GM18873 (cell line): ENCODE data around the gene NOVA2.

Experiments used
- ATAC-seq: cut with Tn5 transposase; IDR thresholded peaks from one replicate; pipeline ENCODE4 v1.9.1; 2021; ENCODE audit warnings: mild to moderate bottlenecking, moderate library complexity, moderate number of reproducible peaks; ENCODE audit not compliant: unreplicated experiment, low FRiP score

Gene NOVA2

DNA sequence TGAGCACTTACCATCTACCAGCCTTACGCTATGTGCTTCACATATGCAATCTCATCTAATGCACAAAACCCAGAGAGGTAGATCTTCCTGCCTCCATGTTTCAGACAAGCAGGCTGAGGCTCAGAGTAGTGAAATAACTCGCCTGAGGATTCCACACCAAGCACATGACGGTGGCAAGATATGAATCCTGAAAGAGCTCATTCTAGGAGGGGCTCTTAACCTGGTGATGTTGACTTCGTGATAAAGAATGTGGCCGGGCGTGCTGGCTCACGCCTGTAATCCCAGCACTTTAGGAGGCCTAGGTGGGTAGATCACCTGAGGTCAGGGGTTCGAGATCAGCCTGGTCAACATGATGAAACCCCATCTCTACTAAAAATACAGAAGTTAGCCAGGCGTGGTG is 5.0 kb downstream of the NOVA2 start:
- no peak for ATAC-seq

DNA sequence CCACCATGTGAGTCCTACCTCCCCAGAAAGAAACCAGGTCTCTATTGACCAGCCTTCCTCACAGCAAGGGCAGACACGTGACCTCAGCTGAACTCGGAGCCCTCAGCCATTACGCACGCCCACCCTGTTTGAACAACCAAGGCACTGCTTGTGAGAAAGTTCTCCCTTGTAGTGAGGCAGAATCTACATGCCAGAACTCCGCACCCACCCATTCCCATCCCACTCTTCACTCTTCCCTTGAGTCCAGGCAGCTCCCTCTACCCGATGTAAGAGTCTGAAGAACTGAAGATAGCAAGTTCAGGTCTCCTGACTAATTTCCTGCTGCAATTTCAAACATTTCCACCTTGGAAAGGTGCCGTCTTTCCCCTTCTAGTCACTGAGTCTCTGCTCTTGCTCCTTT is 6.4 kb downstream of the NOVA2 start:
- no peak for ATAC-seq

DNA sequence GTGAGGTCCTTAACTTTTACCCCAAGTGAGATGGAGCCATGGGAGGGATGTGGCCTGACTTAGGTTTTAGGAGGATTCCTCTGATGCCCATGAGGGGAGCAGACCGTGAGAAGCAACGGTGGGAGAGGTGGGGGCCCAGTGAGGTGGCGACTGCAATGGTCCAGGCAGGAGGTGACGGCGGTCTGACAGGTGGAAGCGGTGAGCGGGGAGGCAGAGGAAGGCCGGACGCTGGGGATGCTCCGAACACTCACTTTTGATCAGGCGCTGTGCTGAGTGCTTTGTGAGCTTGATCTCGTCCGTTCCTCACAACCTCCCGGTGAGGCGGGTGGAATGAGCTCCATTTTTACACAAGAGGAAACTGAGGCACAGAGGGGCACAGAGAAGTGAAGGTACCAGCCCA is 11.6 kb downstream of the NOVA2 start:
- no peak for ATAC-seq

DNA sequence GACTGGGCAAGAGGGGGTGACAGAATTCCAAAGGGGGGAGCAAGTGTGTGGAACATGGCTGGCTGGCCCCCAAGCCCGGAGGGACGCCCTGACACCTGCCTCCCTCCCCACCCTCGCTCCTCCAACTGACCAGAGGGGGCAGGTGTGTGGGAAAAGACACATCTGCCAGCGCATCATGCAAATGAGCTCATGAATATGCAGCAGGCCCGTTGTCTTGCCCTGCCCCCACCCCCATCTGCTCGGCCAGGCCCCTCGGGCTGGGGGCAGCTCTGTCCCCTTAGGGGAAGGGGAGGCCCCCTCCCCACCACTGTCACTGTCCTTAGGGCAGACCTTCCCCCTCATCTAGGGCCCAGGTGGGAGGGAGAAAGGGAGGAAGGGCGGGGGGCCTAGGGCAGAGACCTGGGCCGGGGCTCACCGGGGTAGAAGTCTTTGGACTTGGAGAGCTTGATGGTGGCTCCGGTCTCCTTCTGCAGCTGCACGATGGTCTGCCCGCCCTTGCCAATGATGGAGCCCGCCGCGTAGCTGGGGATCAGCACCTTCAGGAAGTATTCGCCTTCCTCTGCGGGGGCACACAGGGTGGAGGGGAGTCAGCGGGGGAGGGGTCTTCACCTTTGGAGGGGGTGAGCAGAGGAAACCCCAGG is 12.9 kb downstream of the NOVA2 start:
- ATAC-seq: no peak

DNA sequence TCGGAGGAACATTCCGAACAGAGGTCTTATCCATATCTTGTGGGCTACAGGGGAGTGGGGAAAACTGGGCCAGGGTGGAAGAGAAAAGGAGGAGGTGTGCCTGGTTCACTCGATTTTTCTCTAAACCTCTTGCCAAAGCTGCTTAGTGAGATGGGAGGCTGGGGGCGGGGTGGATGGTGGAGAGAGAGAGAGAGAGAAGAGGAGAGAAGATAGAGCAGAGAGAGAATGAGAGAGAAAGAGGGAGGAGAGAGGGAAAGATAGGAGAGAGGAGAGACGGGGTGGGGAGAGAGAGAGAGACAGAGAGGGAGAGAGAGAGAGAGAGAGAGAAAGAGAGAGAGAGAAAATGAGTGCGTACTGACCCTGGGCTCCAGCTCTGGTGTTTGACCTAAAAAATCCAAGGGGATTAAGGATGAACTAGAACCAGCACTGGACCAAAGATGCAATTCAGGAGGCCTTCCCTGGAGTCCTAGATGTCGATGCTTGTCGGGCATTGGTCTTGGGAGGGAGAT is 14.1 kb downstream of the NOVA2 start:
- ATAC-seq: no peak

DNA sequence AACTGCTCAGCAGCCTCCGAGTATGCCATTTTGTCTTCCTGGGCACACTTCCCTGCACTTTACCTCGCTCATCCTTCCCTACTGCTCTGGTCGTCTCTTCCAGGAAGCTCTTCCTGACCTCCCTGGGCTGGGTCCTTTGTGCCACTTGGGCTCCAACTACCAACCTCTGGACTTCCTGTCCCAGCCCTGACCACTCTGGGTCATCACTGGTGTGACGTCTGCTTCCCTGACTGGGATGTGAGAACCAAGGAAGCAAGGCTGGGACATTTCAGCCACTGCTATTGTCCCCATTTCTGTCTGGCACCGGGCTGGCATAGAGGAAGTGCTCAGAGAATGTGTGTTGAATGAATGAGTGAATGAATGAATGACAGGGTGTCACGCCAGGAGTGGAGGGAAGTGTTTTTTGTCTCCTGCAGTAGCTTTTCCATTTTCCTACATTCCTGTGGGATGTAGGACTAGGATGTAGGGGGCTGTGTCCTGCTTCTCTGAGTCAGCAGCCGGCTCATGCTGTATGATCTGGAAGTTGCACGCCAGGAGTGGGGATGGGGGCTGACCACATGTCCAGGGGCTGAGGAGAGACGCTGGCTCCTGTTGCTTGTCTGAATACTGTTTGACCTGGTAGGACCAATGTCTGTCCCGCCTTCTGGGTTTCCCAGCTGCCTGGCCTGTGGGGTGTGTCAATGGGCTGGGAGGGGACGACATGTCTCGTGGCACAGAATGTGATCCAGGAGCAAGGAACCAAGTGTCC is 14.7 kb downstream of the NOVA2 start:
- ATAC-seq: no peak

DNA sequence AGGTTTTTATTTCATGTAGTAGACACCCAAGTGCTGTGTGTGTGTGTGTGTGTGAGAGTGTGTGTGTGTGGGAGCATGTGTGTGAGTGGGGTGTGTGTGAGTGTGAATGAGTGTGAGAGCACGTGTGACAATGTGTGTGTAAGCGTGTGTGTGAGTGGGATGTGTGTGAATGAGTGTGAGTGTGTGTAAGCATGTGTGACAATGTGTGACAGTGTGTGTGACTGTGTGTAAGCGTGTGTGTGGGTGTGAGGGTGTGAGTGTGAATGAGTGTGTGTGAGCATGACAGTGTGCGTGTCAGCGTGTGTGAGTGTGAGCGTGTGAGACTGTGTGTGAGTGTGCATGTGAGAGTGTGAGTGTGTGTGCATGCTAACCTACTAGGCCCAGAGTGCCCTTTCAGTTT is 15.3 kb downstream of the NOVA2 start:
- ATAC-seq: no peak

DNA sequence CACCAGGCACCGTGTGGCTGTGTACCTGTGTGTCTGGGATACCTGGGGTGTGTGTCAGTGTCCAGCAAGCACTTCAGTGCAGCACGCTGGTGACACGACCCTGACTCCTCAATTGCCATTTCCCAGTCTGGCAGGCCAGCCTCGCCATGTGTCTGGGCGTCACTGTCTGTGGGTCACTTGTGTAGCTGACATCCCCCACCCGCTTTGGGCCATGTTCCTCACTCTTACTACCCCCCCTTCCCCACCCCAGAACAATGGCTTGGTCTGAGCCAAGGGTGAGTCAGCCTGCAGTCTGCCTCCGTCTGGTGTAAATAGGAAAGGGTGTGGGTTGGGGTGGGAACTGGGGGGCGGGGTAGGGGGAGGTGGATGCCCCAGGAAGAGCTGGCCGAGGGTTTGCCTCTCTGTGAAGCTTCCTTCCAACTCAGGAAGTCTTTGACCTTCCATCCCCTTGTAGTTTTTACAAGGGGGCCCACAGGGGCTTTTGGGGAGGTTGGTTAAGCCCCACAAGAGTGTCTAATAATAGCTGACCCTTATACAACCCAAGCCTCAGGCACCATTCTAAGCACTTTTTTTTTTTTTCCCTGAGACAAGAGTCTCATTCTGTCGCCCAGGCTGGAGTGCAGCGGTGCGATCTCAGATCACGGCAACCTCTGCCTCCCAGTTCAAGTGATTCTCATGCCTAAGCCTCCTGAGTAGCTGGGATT is 17.6 kb downstream of the NOVA2 start:
- ATAC-seq: no peak

DNA sequence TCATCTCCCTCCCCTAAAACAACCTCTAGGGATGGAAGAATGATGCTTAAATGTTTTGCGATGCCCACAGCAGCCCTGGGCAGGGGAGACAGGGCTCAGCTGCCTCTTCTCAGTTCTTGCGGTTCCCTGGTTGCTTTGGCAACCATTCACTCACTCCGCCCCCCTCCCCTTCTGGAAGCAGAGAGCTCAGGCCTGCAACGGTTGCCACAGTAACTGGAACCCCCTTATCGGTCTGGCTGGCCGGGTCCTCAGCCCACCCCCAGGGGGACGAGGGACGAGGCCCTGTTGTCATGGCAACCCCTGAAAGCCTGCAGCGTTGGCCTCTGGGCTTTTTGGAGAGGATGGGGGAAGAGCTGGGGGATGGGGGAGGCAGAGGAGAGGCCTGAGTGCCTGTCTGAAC is 19.5 kb downstream of the NOVA2 start:
- ATAC-seq: no peak

DNA sequence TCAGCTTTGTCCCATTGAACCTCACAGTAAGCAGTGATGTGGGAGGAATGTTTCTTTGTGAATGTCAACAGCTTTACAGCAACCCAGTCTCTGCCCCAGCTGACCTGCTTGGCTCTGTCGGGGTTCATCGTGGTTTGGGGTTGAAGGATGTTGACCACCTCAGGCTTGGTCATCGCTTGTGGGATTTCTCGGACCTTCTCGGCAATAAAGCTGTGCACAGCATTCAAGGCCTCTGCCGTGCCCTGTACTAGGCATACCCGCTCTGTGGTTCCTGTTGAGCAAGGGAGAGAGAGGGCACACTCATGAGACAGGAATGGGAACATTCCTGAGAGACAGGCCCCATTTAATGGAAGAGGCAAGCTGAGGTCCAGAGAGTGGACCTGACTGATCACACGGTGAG is 20.0 kb downstream of the NOVA2 start:
- no peak for ATAC-seq

DNA sequence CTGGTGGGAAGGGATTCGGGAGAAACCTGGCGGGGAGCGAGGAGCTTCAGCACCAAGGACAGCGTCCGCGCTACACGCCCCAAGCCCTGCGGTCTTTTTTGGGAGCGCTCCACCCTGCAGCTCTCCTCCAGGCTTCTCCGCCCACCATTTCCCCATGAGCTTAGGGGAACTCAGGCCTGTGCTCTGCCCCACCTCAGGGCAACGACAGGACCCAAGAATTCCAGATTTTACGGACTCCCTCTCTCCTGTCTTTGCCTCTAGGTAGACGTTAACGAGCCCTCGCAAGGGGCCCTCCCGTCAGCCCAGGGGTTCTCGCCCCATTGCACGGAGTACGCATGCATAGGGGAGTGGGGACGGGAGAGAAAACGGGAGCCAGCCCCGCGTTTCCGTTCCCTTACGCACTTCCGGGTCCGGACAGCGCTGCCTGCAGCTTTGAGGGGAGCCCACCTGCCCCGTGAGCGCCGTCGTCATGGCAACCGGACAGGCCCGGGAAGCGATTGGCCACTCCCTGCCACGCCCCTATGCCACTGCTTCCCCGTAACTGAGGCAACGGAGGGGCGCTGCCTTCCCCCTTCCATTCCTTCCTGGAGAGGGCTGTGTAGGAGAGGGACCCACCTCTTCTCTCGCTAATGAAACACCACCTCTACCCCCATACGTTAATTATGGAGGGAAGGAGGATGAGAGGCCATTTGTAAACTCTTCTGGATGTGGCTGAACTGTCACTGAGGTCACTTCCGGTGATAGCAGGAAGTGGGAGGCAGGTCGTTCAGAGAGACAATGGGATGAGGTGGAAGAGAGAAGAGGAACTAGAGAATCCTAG is 20.8 kb downstream of the NOVA2 start:
- no peak for ATAC-seq

DNA sequence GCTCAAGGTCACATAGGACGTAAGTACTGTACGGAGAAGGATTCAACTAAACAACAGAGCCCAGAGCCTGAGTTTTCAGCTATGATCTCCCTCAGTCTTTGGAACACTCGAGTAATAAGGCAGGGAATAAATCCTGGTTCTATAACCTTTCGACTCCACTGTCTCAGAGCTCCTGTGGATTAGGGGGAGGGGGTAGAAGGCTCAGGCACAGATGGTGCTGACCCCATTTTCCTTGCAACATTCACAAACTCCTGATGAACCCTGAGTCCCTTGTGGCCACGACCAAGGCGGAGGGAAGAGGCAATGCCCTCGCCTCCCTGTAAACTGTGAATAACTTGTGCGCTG is 21.4 kb downstream of the NOVA2 start:
- no peak for ATAC-seq

DNA sequence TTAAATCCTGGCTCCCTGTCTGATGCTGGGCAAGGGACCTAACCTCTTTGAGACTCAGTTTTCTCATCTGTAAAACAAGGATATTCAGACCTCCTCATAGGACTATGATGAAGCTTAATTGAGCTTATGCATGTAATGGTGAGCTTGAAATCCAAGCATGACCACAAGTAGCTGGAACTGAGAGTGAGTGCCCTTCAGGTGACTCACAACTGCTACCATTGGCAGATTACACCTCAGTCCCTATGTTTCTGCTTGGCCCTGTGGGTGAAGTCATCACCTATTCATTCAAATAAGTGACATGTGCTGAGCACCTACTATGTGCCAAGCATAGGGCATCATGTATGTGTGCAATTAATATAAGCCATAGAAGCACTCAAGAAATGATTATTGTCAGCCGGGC is 25.7 kb downstream of the NOVA2 start:
- no peak for ATAC-seq

DNA sequence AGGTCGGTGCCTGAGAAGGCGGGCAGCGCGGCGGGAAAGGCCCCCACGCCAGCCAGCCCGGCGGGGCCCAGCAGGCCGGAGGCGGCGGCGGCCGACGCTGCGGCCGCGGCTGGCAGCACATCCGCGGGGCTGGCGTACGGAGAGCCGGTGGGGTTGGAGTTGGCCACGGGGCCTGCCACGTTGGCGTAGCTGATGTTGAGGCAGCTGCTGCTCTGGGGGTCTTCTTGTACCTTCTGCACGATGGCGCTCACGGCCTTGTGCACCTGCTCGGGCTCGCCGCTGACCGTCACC is 33.2 kb downstream of the NOVA2 start:
- no peak for ATAC-seq

DNA sequence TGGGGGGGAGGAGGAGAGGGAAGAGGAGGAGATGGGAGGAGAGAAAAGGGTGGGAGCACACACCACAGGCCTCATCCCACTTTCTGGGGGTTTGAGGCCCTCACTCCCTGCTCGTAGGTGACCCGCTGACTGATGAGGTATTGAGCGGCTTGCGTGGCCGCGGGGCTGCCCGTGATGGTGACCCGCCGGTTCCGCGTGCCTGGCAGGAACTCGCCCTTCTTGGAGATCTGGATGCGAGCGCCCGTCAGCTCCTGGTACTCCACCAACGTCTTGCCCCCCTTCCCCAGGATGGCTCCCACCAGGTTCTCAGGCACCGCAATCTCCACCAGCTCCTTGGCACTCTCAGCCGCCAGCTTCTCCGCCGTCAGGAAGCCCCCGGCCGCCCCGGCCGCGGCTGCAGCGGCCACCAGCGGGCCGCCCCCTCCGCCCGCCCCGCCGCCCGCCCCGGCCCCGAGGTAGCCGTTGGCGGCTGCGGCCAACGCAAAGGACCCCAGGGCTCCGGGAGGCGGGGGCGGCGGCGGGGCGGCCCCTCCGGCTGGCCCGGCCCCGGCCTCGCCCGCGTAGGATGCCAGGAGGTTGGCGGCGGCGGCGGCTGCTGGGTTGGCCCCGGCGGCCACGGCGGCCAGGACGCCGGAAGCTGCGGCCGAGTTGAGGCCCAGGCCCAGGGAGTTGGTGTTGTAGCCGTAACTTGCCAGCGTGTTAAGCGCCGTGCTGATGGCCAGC is 33.7 kb downstream of the NOVA2 start:
- no peak for ATAC-seq

DNA sequence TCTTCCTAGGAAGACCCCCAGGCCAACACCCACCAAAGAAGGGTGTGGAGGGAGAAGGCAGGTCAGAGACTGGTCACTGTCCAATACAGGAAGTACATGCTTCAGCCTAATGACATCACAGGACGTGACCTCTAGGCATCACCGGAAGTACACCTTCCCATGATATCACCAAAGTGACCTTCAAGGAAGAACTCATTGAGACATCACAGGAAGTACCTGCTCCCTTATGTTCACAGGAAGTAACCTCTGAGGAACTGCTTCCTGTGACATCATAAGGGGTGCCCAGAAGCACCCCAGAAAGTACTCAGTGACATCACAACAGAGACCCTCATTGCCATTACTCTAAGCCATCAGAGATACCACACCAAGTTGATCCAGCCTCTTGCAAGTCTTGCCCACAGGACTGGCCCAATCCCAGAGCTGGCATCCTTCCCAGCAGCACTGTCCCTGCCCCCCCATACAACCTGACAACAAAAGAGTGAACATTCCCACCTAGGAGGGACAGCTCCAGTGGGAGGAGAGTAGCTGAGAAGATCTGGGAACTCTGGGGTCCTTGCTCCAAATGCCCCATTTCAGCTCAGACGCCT is 34.8 kb downstream of the NOVA2 start:
- no peak for ATAC-seq

DNA sequence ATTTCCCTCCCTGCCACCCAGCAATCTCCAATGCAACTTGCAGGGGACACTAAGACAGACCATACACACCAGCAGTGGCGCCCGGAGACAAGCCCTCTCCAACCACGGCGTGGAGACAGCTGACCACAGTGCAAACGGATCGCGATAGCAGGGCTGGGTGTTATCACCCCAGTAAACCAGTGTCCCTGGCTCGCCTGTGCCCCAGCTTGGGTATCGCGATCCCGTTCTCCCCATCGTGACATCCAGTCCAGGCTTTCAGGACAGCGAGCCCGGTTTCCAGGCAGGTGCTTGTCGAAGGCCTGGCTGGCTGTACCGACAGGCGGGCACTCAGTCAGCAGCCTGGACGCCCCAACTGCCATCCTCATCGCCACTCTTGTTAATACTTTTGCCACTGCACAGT is 38.4 kb downstream of the NOVA2 start:
- no peak for ATAC-seq

DNA sequence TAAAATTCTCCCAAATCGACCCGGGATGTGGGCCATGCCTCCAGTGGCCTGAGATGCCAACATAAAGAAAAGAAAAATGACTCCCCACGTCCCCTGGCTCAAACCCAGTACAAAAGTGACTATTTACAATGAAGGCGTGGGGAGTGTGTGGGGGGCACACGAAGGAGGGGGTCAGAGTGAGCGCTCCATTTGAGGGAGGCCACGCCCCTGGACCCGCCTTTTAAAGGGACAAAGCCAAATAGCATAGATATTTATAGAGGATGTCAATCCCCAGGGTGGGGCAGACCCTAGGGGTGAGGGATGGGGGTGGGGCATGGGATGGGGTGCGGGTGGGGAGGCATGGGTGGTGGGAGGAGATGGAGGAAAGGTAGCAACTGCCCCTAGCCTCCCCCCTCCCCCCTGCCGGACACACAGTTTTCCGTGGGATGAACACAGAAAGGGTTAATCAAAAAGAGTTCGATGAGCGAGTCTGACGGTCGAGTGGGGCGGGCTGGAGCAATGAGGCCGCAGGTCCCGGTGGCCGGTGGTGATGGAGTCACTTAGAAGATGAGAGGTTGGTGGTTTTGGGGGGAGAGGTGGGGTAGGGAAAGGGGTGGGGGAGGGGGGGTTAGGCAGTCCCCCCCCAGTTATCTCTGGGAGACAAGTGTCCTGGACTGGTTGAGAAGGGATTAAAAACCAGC is 39.0 kb downstream of the NOVA2 start:
- no peak for ATAC-seq

DNA sequence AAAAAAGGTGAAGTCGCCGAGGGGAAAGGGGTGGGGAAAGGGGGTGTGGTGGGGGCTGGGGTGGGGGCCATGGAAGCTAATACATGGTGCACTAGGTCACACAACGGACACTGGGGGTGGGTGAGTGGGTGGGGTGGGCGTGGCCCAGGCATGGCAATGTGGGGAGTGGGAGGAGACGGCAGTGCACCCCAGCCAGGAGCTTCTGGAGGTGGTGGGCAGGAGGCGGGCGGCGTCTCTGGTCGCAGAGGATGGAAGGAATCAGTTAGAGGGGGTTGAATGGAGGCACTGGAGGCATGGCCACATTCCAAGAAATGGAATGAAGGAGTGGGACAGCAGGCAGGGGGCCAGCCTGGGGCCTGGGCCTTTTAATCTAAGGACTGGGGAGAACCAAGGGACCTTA is 39.9 kb downstream of the NOVA2 start:
- ATAC-seq: no peak

DNA sequence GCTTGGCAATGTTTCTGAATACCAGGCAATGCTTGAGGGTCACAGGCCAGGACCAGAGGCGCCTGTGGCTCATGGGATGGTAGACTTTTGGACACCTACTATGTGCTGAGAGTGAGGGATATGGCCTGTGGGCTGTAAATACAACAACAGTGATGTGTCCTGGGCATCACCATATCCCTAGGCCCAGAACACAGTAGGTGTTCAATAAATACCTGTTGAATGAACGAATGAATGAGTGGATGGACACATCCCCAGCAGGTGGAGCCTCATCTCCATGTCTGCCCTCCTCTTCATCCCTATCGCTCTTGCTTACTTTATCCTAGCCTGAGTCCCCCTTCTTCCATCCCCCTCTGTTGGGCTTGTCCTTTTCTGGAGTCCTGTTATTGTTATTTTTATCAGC is 42.6 kb downstream of the NOVA2 start:
- ATAC-seq: no peak
